Measurements from ENCODE around the gene PECR. TPM values are rescaled to one million over a fixed set of nuclear protein-coding genes. Genes with fewer than 3 reads are reported as not detected.

PECR gene
- total RNA-seq: 6.1 and 8.5 TPM in 2 replicates

DNA sequence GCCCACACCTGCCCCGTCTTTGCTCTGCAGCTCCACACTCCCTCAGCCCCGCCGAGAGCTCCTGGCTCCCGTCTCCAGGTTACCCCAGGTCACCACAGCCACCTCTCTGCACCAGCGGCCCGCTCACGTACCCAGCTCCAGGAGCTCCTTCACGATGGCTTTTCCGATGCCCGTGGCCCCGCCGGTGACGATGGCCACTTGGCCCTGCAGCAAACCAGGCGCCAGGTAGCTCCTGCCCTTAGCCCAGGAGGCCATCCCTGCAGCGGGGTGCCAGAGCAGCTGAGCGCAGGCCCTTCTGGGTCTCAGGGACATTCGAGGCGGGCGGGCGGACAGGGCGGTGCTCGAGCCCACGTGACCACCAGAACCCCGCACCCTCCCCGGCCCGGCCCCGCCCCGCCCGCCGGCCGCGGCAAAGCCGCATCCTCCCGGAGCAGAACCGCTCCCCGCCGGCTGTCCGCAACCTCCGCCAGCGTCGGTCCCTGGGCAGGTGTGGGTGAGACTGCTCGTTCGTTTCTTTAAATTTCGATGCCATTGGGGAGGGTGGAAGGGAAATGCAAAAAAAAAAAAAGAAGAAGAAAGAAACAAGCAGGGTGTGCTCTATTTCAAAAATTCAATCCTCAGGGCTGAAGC, at the start of gene PECR, which contains the start of gene TMEM169:
Gene PECR, minus strand, starts transcription at position 323 of the 630 bp plus-strand sequence. Its CDS starts 68 bp downstream, at position 255.
Gene TMEM169, plus strand, starts transcription at position 433 of the 630 bp plus-strand sequence. CDS start 14,045 bp downstream, outside the sequence.

DNA sequence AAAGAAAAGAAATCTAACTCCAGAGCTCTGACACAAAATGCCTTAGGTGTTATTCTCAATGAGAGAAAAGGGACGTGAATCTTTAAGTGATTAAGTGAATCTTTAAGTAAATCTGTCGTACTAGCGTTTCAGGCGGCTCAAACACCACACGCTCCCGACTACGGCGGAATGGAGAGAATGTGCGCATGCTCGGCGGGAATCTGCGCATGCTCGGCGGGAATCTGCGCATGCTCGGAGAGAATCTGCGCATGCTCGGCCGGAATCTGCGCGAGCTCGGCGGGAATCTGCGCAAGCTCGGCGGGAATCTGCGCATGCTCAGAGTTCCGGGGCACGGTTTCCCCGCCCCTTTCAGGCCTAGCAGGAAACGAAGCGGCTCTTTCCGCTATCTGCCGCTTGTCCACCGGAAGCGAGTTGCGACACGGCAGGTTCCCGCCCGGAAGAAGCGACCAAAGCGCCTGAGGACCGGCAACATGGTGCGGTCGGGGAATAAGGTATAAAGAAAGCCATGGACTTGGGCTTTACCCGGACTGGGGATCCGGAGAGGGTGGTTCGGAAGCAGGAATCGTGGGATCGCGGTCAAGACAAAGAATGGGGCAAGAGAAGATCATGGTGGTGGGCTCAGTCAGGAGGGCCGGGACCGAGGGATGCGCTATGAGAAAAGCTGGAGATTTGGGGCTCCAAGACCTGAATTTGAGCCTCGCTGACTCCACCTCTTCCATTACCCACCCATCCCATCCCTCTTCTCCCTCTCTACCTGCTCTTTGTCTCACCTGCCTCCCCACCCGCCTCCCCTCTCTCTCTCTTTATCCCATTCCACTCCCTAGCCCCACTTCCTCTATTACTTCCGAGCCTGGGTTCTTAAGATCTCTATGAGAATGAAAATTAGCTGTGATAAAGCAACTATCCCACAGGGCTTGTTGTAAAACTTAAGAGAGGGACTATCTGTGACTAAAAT, 27.6 kb upstream of the PECR start, which contains the start of gene XRCC5:
Gene XRCC5, plus strand, starts transcription at position 382 of the 955 bp plus-strand sequence. Its CDS starts 89 bp downstream, at position 471.

DNA sequence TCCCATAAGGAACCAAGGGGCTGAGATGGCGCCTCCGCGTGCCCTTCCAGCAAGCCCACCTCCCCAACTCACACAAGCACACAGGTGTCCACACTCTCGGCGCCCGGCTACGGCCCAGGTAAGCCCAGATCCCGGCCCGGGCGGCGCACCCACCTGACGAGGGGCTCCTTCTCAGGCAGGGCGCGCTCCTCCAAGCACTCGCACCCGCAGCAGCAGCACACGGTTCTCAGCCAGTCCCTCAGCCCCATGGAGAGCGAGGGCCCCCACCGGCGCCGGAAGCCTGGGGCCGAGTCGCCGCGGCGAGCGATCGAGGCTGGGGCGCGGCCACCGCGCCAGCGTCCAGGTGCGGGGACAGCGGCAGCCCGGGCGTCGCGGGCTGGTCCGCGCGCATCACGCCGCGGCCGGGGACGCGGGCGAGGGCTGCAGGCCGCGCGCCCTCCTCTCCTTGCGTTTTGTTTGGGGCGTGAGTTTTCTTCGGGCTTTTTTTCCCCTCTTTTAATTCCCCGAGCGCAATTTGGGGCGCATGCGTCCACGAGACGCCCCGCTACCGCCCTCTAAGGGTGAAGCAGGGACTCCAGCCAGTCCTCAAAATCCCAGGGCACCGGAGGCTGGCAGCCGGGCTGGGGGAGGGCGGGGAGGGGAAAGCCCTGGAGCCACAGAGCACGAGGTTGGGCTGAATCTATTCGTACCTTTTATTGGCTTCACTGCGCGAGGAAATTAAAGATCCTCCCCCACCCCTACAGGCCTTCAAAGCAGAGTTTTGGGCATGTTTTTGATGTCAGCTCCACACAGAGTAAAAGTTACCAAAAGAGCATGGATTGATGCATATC, 68.3 kb downstream of the PECR start, which contains the start of gene MREG:
Gene MREG, minus strand, starts transcription at position 472 of the 830 bp plus-strand sequence. Its CDS starts 224 bp downstream, at position 248.

Other genes with a start within 250 kb of the PECR start
- 3.3 and 7.2 TPM in 2 replicates for gene MREG, start 68.3 kb downstream of the PECR start, total RNA-seq
- gene TMEM169, start 110 bp upstream of the PECR start, total RNA-seq: 0.48 TPM in 1 of 2 replicates, not detected in the other
- gene XRCC5, start 27.5 kb upstream of the PECR start, total RNA-seq: 267 and 360 TPM in 2 replicates